ENCODE measurements around the gene CCSER2.
A peak's percentile ranks its signal among the peaks of the same experiment; 100 is the strongest.
"Not testable (repeated sequence)": the region's sequence is repeated elsewhere in the genome, so short reads cannot be mapped to it uniquely, and the experiment has no call there.

Gene CCSER2

GRCh38 chr10:84328418-84329195, at the start of gene CCSER2:
Gene CCSER2, plus strand, starts transcription at chr10:84328589. Its CDS starts 42,464 bp downstream, at chr10:84371053.
- DNase-seq: peak; percentile 92

- not testable (repeated sequence) for DNase-seq
These were observed 48.4 kb upstream of the CCSER2 start for GRCh38 chr10:84279876-84280475.

GRCh38 chr10:84286695-84287094, 41.7 kb upstream of the CCSER2 start:
- no peak for DNase-seq

GRCh38 chr10:84288151-84288550, 40.2 kb upstream of the CCSER2 start:
- no peak for DNase-seq

- DNase-seq: no peak
These were observed 38.7 kb upstream of the CCSER2 start for GRCh38 chr10:84289521-84290200.

- peak; percentile 76 for DNase-seq
These were observed 38.2 kb upstream of the CCSER2 start for GRCh38 chr10:84290235-84290634.

GRCh38 chr10:84291384-84291783, 37.0 kb upstream of the CCSER2 start:
- DNase-seq: no peak

- no peak for DNase-seq
These were observed 35.9 kb upstream of the CCSER2 start for GRCh38 chr10:84292502-84292901.

- DNase-seq: no peak
These were observed 35.2 kb upstream of the CCSER2 start for GRCh38 chr10:84293171-84293570.

GRCh38 chr10:84293574-84294016, 34.8 kb upstream of the CCSER2 start:
- peak; percentile 50 for DNase-seq

- DNase-seq: no peak
These were observed 33.5 kb upstream of the CCSER2 start for GRCh38 chr10:84294766-84295447.

GRCh38 chr10:84296091-84296981, 32.1 kb upstream of the CCSER2 start:
- no peak for DNase-seq

- no peak for DNase-seq
These were observed 30.3 kb upstream of the CCSER2 start for GRCh38 chr10:84298057-84298456.

- no peak for DNase-seq
These were observed 26.2 kb upstream of the CCSER2 start for GRCh38 chr10:84302223-84302622.

- DNase-seq: no peak
These were observed 21.5 kb upstream of the CCSER2 start for GRCh38 chr10:84306751-84307384.

- no peak for DNase-seq
These were observed 20.4 kb upstream of the CCSER2 start for GRCh38 chr10:84308021-84308420.

GRCh38 chr10:84308481-84309304, 19.7 kb upstream of the CCSER2 start:
- peak; percentile 50 for DNase-seq

GRCh38 chr10:84310470-84310869, 17.9 kb upstream of the CCSER2 start:
- no peak for DNase-seq

- no peak for DNase-seq
These were observed 16.8 kb upstream of the CCSER2 start for GRCh38 chr10:84311576-84311975.

- no peak for DNase-seq
These were observed 15.6 kb upstream of the CCSER2 start for GRCh38 chr10:84312816-84313215.

GRCh38 chr10:84314275-84314674, 14.1 kb upstream of the CCSER2 start:
- DNase-seq: no peak

All from NCI-H510A treated with DMSO at 0.1 percent for 48 hours (cell line).